Effector memory CD8-positive, alpha-beta T cell (primary cell): ENCODE results near the gene TMEM30A.

Experiments used
- ATAC-seq: fragments of 150-1000 bp; cut with Tn5 transposase; replicated peaks from 2 replicates; pipeline ENCODE4 v1.10.0; 2021; ENCODE audit warnings: mild to moderate bottlenecking, moderate library complexity
- DNase-seq, 3 experiments: peaks; one replicate each; pipeline ENCODE4 v3.0.0; 2021
- H3K27ac Mint-ChIP-seq, 2 donors: one replicate each; pipeline ENCODE4 v1.8.0; 2022; ENCODE audit warnings: mild to moderate bottlenecking in 2 of 2, mixed read lengths in 2 of 2, moderate library complexity in 2 of 2
- H3K27me3 Mint-ChIP-seq, 2 donors: one replicate each; pipeline ENCODE4 v1.8.0; 2022; ENCODE audit warnings: mixed read lengths in 2 of 2
- H3K36me3 Mint-ChIP-seq: one replicate; pipeline ENCODE4 v1.8.0; 2022; ENCODE audit warnings: mild to moderate bottlenecking, moderate library complexity, mixed read lengths; ENCODE audit not compliant: insufficient read depth
- H3K4me1 Mint-ChIP-seq, 2 donors: one replicate each; pipeline ENCODE4 v1.8.0; 2022; ENCODE audit warnings: low read depth in 2 of 2, mixed read lengths in 2 of 2
- H3K4me3 Mint-ChIP-seq, 2 donors: one replicate each; pipeline ENCODE4 v1.8.0; 2022; ENCODE audit warnings: mild to moderate bottlenecking in 2 of 2, mixed read lengths in 2 of 2, moderate library complexity in 2 of 2
- H3K9me3 Mint-ChIP-seq, 2 donors: one replicate each; pipeline ENCODE4 v1.8.0; 2022; ENCODE audit warnings: mixed read lengths in 2 of 2

TMEM30A gene

DNA sequence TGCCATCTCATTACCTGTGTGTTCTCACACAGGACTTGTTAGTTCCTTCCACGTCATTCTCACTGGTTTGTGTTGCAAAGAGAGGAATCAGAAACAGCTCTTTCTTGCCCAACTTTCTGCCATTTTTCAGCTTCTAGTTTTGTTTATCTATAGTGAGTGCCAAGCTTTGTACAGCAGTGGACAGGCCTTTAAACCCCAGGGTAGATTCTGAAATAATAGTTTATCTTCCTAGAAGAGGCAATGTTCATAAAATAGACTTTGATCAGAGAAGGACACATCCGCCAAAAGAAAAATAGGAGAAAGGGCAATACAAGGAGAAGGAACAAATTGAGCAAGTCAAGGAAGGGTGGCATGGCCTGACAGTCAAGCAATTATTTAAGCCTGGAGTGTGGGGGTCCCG lies 17.7 kb upstream of the TMEM30A start:
- Mint-ChIP-seq H3K9me3 (no peaks in the 10 kb centered on the region), H3K36me3 (no peaks in the 10 kb centered on the region), H3K27ac (no peak overlapping the region), H3K4me1 (no peaks in the 10 kb centered on the region), H3K27me3 (peaks cover 0 to 11% of the 10 kb centered on the region in 2 donors), H3K4me3 (no peak overlapping the region)
- no peak for ATAC-seq
- no peak for DNase-seq

DNA sequence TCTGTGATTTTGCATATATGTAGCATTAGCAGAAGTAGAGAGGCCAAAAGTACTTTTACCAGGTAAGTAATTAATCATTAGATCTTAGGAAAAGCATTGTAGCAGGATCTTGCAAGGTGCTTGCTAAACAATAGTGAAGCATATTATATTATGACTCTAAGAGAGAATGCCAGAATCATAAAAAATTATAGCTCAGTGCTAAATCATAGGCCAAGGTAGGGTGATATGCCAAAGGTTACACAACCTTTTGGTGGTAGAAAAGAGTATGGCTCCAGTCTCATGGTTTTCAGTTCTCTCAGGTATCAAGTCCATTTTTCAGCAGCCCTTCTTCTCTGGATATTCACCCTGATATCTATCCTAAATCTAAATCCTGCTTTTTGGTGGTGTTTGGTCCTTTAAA lies 16.9 kb upstream of the TMEM30A start:
- Mint-ChIP-seq H3K36me3 (no peaks in the 10 kb centered on the region), H3K4me1 (no peaks in the 10 kb centered on the region), H3K27me3 (peaks cover 0 to 11% of the 10 kb centered on the region in 2 donors), H3K9me3 (no peaks in the 10 kb centered on the region), H3K4me3 (no peak overlapping the region), H3K27ac (no peak overlapping the region)
- DNase-seq (no peak), ATAC-seq (no peak)

DNA sequence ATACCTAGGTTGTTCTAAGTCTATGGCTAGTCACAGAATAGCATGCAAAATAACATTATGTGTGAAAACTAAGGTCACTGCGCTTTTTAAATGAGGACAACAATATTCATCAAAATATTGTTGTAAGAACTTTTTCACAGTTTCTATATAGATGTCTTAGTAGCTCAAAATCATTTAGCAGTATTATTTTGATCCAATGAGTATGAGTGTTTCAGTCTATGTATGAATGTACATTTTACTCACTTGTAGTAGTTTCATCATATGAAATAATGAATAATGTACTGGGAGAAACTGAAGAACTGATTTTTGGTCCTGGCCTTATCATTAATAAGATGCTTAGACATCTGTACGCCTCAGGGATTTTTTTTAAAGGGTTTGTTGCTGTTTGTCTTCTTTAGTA lies 16.5 kb upstream of the TMEM30A start:
- no peak for DNase-seq
- Mint-ChIP-seq H3K36me3 (no peaks in the 10 kb centered on the region), H3K4me3 (no peak overlapping the region), H3K27ac (no peak overlapping the region), H3K4me1 (no peaks in the 10 kb centered on the region), H3K9me3 (no peaks in the 10 kb centered on the region), H3K27me3 (peaks cover 0 to 11% of the 10 kb centered on the region in 2 donors)
- ATAC-seq, result no peak

DNA sequence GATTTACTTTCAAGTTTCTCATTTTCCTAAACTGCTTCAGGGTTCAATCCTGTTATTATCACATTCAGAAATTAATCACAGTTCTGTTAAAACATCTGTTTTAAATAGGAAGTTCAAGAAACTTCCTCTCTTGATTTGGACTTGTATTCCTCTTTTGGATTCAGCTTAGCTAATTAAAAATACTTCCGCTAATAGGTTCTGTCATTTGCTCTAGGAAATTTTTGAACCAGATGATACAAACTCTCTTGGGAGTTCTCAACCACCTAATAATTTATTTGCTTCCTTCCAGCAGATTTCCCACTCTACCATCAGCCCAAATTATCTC lies 15.9 kb upstream of the TMEM30A start:
- H3K4me1 Mint-ChIP-seq, result no peaks in the 10 kb centered on the region
- no peak overlapping the region for H3K4me3 Mint-ChIP-seq
- peaks cover 0 to 11% of the 10 kb centered on the region in 2 donors for H3K27me3 Mint-ChIP-seq
- ATAC-seq (no peak), DNase-seq (no peak)
- no peaks in the 10 kb centered on the region for H3K9me3 Mint-ChIP-seq
- H3K27ac Mint-ChIP-seq, result no peak overlapping the region
- no peaks in the 10 kb centered on the region for H3K36me3 Mint-ChIP-seq

DNA sequence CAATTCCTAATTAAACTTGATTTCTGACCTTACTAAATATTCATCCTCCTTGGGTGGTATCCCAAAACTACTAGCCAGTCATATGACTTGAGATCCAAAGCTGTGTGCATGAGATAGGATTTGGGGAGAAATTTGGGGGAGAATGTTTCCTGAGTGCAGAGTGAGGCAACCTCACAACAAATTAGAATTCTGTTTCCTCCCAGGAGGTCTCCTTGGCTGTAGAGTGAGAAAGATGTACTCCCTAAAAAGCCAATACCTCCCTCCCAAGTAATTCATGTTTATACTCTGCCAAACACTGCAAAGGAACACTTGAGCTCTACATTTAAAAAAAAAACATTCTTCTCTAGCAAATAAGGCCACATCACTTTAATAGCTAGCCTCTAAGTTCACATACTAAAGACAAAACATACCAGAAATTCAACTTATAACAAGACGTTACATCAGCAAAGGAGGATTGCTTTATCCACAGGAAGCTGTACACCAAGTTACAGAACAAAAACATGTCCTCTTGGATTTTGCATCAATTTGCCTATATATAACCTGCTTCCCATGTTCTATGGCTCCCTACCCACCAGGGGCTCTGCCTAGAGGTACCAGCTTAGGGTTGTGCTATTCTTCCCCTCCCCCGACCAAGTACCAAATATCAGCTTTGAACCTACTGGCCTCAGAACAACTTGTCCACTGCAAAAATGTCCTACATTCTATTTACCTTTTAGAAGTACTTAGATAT lies 15.4 kb upstream of the TMEM30A start:
- H3K9me3 Mint-ChIP-seq, result no peaks in the 10 kb centered on the region
- H3K27ac Mint-ChIP-seq, result no peak overlapping the region
- ATAC-seq, result no peak
- peaks cover 0 to 7% of the 10 kb centered on the region in 2 donors for H3K27me3 Mint-ChIP-seq
- H3K36me3 Mint-ChIP-seq, result no peaks in the 10 kb centered on the region
- no peak for DNase-seq
- H3K4me1 Mint-ChIP-seq, result no peaks in the 10 kb centered on the region
- no peak overlapping the region for H3K4me3 Mint-ChIP-seq

DNA sequence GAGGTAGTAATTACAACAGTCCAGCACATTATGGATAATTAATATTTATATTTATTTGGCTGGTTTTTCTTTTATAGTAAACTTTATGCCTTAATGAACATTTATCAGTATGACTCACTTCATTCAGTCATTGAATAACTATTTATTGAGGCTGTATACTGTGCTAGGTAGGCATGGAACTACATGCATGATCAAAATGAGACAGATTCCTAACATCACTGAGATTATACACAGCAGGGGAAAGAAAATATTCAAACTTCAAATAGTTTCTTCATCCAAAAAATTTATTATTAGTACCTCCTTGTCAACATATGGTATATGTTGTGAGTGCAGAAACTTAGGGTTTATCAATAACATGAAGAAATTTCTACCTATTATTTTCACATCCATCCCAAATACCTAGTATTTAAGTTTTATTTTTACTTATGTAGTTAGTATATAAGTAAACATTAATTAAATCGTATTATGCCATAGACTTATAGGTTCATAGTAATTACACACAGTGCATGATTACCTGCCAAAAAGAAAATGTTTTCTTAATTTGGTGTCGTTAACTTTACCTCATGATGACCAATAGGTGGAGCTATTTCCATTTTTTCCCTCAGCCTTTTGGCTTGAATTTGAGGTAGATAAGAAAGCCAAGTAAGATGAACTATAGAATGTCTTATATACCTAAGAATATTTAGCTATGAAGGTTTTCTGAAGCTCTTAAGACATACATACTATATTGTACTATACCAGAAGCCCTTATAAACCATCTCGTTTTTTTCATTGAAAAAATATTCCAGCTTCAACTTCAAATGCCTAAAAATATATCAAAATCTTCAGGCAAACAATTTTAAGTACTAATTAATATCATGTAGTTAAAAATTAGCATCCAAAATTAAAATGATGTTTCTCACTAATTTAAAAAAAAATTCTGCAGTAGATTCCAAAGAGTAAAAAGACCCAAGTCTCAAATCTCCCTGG lies 12.5 kb upstream of the TMEM30A start:
- ATAC-seq (peak; percentile 72), DNase-seq (no peak)
- no peak overlapping the region for H3K27ac Mint-ChIP-seq
- no peaks in the 10 kb centered on the region for H3K9me3 Mint-ChIP-seq
- H3K27me3 Mint-ChIP-seq, result no peaks in the 10 kb centered on the region
- no peaks in the 10 kb centered on the region for H3K4me1 Mint-ChIP-seq
- no peak overlapping the region for H3K4me3 Mint-ChIP-seq
- H3K36me3 Mint-ChIP-seq, result peaks cover 3% of the 10 kb centered on the region

DNA sequence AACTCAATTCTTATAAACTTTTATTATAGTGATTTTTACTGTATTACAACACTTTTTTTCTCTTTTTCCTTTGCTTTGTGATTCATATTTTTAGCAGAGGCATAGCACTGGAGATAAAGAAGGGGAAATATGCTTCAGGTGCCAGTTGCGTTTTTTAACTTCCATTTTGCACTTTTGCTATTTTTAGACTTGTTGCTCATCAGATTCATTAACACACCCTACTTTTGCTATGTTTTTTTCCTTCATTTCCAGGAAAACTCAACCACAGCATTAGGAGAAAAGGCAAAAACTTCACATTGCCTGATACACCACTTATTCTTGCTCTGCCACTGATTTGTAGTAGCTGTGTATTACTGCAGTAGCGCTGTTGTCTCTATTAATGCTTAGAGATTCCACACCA lies 8.0 kb upstream of the TMEM30A start:
- peaks cover 6% of the 10 kb centered on the region for H3K36me3 Mint-ChIP-seq
- no peak overlapping the region for H3K4me3 Mint-ChIP-seq
- no peaks in the 10 kb centered on the region for H3K9me3 Mint-ChIP-seq
- no peaks in the 10 kb centered on the region for H3K27me3 Mint-ChIP-seq
- DNase-seq (no peak), ATAC-seq (no peak)
- peaks cover 0 to 4% of the 10 kb centered on the region in 2 donors for H3K4me1 Mint-ChIP-seq
- H3K27ac Mint-ChIP-seq, result no peak overlapping the region

DNA sequence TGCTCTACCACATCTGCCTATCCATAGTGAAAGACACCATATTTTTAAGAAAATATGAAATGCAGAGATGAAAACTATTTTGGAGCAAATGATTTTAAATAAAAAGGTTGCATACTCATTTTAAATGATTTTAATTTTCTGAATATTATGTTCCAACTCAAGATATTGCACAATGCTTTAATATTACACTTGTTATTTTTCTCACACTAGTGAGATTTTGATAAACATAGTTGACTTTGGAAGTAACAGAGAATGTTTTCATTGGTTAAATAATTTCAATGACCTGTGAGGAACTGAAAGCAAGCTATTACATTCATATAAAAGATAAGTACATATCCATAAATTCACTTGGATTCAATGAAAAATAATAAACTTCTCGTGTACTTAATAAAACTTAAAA lies 7.2 kb upstream of the TMEM30A start:
- no peak overlapping the region for H3K4me3 Mint-ChIP-seq
- peak overlapping the region in 1 of 2 donors; percentile 46 for H3K27ac Mint-ChIP-seq
- H3K4me1 Mint-ChIP-seq, result peaks cover 3 to 7% of the 10 kb centered on the region in 2 donors
- no peaks in the 10 kb centered on the region for H3K27me3 Mint-ChIP-seq
- no peaks in the 10 kb centered on the region for H3K9me3 Mint-ChIP-seq
- ATAC-seq (no peak), DNase-seq (no peak)
- peaks cover 6% of the 10 kb centered on the region for H3K36me3 Mint-ChIP-seq

DNA sequence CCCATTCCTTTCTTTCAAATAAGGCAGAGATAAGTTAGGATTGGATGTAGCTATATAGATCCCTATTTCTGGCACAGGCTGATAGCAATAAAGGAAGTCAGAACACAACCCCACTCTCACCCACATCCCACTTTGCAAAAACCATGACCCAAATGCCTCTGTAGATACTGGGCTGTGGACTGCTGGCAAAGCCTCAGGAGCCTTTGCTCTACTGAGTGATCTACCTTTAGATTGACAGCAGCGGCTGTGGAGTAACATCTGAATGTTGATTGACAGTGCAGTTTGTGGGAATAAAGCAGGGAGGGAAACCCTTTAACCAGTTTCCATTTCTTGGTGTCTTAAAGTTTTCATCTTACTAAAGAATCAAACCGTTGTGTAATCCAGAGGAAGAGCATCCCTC lies 6.7 kb upstream of the TMEM30A start:
- Mint-ChIP-seq H3K4me1 (peaks cover 6 to 11% of the 10 kb centered on the region in 2 donors), H3K4me3 (no peak overlapping the region), H3K27ac (peak overlapping the region in 1 of 2 donors; percentile 46), H3K27me3 (no peaks in the 10 kb centered on the region), H3K9me3 (no peaks in the 10 kb centered on the region), H3K36me3 (peaks cover 6% of the 10 kb centered on the region)
- no peak for ATAC-seq
- no peak for DNase-seq

DNA sequence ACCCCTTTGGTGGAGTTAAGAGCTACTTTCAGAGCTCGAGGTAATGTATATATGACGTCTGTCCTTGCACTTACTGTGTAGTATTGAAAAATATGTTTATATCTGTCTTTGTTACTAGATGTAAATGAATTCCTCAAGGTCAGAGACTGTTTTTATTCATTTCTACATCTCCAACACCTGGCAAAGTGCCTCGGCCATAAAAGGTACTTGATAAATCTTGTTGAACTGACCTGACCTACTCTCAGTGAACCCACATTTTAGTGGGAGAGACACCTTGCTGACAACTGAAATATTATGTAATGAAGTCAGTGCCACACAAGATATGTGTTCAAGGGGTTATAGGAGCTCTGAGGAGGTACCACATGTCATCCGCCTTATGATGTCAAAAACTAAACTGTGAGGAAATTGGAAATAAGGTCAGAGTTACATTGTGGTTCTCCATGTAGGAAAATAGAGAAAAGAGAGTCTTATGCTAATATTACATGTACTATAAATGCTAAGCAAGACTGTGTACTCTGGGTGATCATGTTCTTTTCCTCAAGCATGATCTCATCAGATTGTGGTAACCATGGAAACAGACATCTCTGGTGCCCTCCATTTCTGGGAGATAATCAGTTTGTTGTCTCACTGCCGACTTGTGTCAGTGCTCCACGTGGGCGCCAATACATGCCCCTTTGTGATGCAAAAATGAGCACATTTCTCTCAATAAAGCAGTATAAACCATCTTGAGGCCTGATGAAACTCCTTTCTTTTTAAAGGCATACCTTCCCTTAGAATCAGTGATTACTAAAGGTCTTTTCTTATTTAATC lies 5.7 kb upstream of the TMEM30A start:
- DNase-seq (no peak), ATAC-seq (no peak)
- Mint-ChIP-seq H3K9me3 (no peaks in the 10 kb centered on the region), H3K4me1 (peaks cover 6 to 14% of the 10 kb centered on the region in 2 donors), H3K4me3 (no peak overlapping the region), H3K36me3 (peaks cover 6% of the 10 kb centered on the region), H3K27me3 (no peaks in the 10 kb centered on the region), H3K27ac (no peak overlapping the region)

DNA sequence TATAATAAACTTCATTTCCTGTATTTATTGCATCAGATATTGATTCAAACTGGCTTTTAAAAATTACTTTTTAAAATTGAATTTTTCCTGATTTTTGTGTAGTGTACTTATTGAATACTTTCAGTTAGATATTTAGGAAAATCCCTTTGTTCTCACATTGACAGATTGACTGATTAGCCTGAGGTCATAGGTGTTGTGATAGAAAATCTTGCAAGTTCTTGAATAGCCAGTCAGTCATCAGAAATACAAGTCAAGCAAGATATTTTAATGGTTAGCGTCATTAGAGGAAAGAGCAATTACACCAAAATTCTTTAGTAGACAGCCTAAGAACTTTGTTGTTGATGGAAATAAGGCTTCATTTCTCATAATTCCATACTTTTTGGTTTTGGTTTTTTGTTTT lies 3.4 kb upstream of the TMEM30A start:
- H3K36me3 Mint-ChIP-seq, result peaks cover 5% of the 10 kb centered on the region
- ATAC-seq, result no peak
- H3K27me3 Mint-ChIP-seq, result no peaks in the 10 kb centered on the region
- no peak overlapping the region for H3K4me3 Mint-ChIP-seq
- DNase-seq, result no peak
- H3K4me1 Mint-ChIP-seq, result peaks cover 6 to 14% of the 10 kb centered on the region in 2 donors
- H3K27ac Mint-ChIP-seq, result no peak overlapping the region
- no peaks in the 10 kb centered on the region for H3K9me3 Mint-ChIP-seq

DNA sequence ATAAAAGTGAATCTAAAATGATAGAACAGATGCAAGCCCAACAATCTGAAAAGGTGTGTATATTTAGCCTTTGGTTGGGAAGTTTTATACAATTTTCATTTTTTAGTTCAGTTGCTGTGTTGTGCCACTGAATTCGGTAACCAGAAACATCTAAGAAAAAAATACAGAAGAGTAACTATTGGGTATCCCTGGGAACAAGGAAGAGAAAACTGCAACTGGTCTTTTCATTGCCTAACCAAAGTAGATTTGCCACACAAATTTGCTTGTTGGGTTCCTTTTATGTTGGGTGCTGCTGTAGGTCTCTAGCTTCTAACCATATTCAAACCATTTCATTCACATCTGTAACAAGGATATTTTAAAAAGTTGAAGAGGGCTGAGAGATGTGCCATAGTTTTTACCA lies 2.8 kb upstream of the TMEM30A start:
- no peaks in the 10 kb centered on the region for H3K9me3 Mint-ChIP-seq
- no peak overlapping the region for H3K27ac Mint-ChIP-seq
- H3K4me3 Mint-ChIP-seq, result no peak overlapping the region
- ATAC-seq (no peak), DNase-seq (no peak)
- H3K4me1 Mint-ChIP-seq, result peaks cover 10 to 18% of the 10 kb centered on the region in 2 donors
- peaks cover 2% of the 10 kb centered on the region for H3K36me3 Mint-ChIP-seq
- H3K27me3 Mint-ChIP-seq, result no peaks in the 10 kb centered on the region

DNA sequence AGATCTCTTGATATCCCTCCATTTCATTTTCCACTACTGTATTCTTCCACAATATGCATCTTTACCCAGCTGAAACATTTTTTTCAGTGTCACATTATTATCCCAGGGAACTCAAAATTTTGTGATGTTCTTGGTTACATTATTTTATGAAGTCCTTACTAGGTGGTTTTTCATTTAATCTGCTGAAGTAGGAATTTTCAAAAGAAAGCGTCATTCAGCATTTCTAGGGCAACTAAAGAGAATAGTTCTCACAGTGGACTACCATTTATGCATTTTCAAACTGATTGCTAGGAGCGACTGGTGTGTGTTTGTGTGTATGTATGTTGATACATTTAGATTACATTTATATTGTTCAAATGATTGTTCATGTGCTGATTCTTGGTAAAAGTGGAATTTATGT lies 2.4 kb upstream of the TMEM30A start:
- DNase-seq (no peak), ATAC-seq (no peak)
- peaks cover 10 to 21% of the 10 kb centered on the region in 2 donors for H3K4me1 Mint-ChIP-seq
- H3K27me3 Mint-ChIP-seq, result no peaks in the 10 kb centered on the region
- H3K27ac Mint-ChIP-seq, result no peak overlapping the region
- H3K4me3 Mint-ChIP-seq, result no peak overlapping the region
- no peaks in the 10 kb centered on the region for H3K9me3 Mint-ChIP-seq
- peaks cover 2% of the 10 kb centered on the region for H3K36me3 Mint-ChIP-seq
